ENCODE measurements around the gene GARNL3.

The GARNL3 gene

GRCh38 chr9:127397646-127398274 lies 133.2 kb downstream of the GARNL3 start:
- peak overlapping the region; percentile 70 for H3K4me3 ChIP-seq (ENCODE audit: low read depth, low read length)
- peak; percentile 64 for TF ChIP-seq CTCF (IDR thresholded peaks at IDR 0.05; ENCODE audit: borderline replicate concordance, insufficient read depth, low read depth, low read length)

GRCh38 chr9:127398275-127398647 lies 133.7 kb downstream of the GARNL3 start:
- TF ChIP-seq CTCF (IDR thresholded peaks at IDR 0.05; ENCODE audit: borderline replicate concordance, insufficient read depth, low read depth, low read length): no peak
- no peak overlapping the region for H3K4me3 ChIP-seq (ENCODE audit: low read depth, low read length)

GRCh38 chr9:127398715-127399400 lies 134.3 kb downstream of the GARNL3 start:
- H3K4me3 ChIP-seq (ENCODE audit: low read depth, low read length): no peak overlapping the region
- TF ChIP-seq CTCF (IDR thresholded peaks at IDR 0.05; ENCODE audit: borderline replicate concordance, insufficient read depth, low read depth, low read length): no peak

GRCh38 chr9:127399736-127400269 lies 135.2 kb downstream of the GARNL3 start:
- no peak for TF ChIP-seq CTCF (IDR thresholded peaks at IDR 0.05; ENCODE audit: borderline replicate concordance, insufficient read depth, low read depth, low read length)
- H3K4me3 ChIP-seq (ENCODE audit: low read depth, low read length): no peak overlapping the region

GRCh38 chr9:127402401-127403090 lies 138.0 kb downstream of the GARNL3 start:
- H3K4me3 ChIP-seq (ENCODE audit: low read depth, low read length): no peak overlapping the region
- TF ChIP-seq CTCF (IDR thresholded peaks at IDR 0.05; ENCODE audit: borderline replicate concordance, insufficient read depth, low read depth, low read length): no peak

- TF ChIP-seq CTCF (IDR thresholded peaks at IDR 0.05; ENCODE audit: borderline replicate concordance, insufficient read depth, low read depth, low read length): no peak
- H3K4me3 ChIP-seq (ENCODE audit: low read depth, low read length): no peak overlapping the region
Measured at GRCh38 chr9:127403507-127404192, 139.1 kb downstream of the GARNL3 start.

Measured in GM12875 (cell line).